SK-N-SH (cell line): ENCODE measurements around the gene MARVELD2.

Source experiments
- NRF1 ChIP-seq: IDR thresholded peaks from 2 replicates; pipeline ENCODE4 v1.6.1; 2012; ENCODE audit warnings: low read depth, mild to moderate bottlenecking, low read length
- REST ChIP-seq: IDR thresholded peaks from 2 replicates; pipeline ENCODE4 v1.6.1; 2012; ENCODE audit warnings: mild to moderate bottlenecking, low read depth, low read length, moderate library complexity
- SMC3 ChIP-seq: IDR thresholded peaks from 2 replicates; pipeline ENCODE4 v1.6.1; 2012; ENCODE audit warnings: low read depth, low read length, improper control_type of control experiment

GRCh38 chr5:69378376-69378775, 36.5 kb upstream of the MARVELD2 start:
- TF ChIP-seq SMC3 (no peak), NRF1 (no peak), REST (no peak)
